Measurements from ENCODE around the gene DCPS.
"Not testable (repeated sequence)": the region's sequence is repeated elsewhere in the genome, so short reads cannot be mapped to it uniquely, and the experiment has no call there.

DCPS gene

DNA sequence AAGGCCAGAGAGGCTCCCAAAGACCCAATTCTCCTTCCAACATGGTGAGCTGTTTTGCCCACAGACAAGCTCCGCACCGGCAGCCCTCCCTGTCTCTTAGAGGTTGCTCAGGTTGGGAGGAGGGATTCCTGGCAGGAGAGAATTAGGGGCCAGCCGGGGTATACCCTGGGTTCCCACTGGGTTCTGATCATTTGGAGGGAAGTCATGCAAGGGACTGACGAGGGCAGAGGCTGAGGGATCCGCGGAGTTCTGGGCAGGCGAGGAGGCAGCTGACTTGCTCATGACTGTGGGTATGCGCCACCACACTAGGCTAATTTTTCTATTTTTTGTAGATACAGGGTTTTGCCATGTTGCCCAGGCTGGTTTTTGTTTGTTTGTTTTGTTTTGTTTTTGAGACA lies 56.2 kb downstream of the DCPS start:
- no peak for DNase-seq (ENCODE audit: low read depth, low spot score)

DNA sequence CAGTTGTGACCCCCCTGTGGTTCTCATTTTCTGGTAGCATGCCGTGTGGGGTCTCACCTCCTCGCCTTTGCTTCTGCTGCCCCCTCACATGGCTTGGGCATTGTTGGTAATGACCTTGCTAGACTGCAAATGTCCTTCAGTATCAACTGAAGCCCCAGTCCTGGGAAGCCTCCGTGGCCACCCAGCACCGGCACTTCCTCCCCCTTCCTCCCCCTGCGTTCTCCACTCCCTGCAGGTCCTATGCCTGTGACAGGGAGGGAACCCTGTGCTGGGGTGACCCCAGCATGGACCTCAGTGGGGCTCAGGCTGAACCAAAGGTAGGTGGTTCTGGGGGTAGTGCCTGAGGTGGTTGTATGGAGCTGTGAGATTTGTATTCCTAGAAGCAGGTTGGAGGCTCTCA lies 57.5 kb downstream of the DCPS start:
- DNase-seq (ENCODE audit: low read depth, low spot score): no peak

DNA sequence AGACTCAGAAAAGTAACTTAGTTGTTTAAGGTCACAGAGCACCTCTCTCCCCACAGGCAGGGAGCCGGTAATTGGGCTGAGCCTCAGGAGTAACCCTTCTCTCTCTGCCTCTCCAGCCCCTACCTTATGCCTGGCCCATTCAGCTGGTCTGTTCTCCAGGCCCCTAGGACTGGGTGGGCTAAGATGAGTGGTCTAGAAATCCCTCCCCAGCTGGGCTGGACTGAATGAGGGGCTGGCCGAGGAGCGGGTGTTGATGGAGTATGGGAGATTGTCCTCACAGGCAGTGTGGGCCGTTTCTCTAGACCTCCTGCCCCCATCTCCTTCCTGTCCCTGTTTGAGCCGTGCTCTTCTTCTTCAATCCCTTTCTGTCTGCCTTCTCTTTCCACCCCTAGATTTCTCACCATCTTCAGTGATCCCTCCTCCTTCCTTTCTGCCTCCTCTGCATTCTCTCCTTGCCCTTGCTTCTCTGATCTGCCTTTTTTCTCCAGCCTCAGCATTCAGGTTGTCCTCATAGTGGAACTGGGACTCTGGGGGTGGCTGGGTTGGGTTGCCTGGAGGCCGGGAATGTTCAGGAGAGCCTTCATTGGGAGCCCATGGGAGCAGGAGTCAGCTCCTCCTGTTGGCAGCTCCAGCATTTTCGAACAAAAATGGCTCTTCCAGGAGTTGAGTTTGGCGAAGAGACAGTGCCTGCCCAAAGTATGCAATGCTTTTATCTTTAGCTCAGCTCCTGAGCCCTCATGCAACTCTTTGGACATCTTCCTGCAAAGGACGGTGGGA lies 59.2 kb downstream of the DCPS start:
- no peak for DNase-seq (ENCODE audit: low read depth, low spot score)

DNA sequence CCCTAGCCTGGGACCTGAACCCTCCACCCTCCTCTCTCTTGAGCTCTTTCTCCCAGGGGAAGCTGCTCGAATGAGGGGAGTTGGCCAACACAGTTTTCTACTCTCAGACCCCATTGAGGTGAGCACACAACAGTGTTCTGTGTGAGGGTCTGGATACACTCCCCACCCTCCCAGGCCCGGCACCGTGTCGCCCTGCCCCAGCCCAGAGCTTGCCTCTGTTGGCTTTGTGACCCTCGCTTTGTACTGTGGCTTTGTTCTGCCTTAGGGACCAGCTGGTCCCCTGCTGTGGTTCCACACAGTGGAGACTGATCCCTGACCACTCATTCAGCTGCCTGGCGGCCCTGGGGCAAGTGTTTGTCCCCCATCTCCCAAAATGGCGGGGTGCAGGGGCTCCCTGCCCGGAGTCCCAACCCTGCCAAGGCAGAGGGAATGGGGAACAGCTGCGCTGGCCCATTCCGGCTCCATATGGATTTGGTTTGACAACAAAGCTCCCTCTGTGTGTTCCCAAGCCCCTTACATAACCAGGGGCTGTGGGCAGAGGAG lies 59.9 kb downstream of the DCPS start:
- no peak for DNase-seq (ENCODE audit: low read depth, low spot score)

DNA sequence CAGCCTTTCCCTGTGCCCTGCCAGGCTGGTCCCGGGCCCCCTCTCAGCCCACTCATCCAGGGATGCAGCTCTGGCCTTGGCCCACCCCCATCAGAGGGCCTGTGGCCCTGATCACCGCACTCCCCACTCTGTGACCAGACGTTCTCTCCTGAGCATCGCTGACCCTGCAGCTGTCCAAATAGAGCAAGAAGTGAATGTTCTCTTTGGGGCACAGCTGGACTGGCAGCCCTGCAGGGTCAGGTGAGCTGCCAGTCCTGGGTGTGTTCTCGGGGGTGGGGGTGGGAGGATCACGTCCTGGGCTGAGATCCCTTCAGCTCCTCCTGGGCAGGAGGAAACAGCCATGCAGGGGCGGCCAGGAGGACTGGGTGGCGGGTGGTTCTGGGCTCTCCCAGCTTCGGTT lies 60.9 kb downstream of the DCPS start:
- DNase-seq (ENCODE audit: low read depth, low spot score): not testable (repeated sequence)

DNA sequence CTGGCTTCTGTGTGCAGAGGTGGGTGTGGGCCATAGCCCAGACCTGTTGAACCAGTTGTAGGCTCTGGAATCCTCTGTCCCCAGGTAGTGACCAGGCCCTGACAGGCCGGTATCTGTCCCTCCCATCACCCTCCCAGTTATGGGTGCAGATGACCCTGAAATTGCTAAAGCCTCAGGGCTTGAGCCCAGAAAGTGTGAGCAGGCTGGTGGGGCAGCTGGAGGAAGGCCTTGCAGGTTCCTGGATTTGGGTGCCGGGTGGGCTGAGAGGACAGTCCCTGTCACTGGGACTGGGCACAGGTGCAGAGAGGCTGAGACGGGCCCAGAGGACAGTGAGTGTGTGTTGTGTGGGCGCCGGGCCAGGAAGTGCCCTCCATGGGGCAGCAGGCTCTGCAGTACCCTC lies 61.6 kb downstream of the DCPS start:
- not testable (repeated sequence) for DNase-seq (ENCODE audit: low read depth, low spot score)

DNA sequence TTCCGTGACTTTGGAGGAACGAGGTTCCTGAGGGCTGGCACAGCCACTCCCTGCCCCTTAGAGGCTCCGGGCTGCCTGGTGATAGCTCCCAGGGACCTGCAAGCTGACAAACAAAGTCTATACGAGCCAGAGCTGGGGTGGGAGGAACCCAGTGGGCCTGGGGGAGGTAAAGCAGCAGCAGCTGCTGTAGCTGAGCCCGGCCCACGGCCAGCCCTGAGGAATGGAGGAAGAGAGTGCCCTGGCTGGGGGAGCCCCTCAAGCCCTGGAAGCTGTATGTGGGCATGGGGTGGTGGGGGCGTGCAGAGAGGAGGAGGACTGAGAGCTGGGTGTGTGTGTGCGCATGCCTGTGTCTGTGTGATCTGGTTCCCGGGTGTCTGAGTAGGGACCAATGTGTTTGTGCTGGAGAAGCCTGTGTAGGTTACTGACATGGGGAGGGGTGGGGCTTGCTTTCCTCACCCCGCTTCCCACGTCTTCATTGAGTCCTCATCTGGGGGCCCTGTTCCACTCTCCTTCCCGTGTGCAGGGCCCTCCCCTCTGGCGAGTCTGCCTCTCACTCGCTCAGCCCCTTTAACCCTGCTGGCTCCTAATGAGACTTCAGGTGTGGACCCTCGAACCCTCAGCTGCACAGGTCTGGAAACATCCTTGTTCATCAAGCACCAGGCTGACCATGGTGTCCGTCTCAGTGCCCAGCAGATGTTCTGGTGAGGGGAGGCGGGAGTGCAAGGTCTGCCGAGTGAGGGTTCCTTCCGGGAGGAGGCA lies 62.4 kb downstream of the DCPS start:
- DNase-seq (ENCODE audit: low read depth, low spot score): no peak

DNA sequence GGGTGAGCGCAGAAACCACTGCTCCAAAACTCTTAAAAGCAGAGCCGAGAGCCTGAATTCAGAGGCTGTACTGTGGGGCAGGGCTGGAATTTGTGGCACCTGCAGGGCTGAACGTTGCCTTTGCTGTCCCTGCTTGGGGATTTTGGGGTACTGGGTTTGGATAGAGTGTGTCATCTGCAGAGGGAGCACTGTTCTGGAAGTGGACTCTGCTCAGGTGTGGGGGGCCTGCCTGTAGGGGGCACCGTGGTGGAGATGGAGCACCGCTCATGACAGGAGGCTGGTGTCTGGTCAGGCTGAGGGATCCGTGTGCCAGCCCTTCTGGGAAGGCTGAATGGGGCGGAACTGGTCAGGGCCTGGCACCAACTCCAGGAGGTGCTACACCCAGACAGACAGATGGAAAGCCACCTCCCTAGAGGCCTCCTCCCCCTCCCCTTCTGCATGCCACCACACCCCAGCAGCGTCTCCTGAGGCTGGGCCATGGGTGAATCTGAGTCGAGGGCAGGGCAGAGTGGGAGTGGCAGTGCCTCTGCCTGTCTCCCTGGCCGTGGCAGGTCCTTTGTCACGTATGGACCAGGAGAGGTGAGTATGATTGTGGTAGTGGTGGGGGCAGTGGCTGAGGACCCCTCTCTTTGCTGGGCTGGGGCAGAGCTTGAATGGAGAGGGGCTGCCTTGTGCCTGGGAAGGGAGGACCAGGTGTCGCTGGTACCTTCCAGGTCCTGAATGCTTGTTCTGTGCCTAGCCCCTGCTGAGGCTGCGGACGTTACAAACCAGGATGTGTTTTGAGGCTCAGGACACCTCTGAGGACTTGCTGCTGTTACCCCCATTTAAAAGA lies 63.2 kb downstream of the DCPS start:
- not testable (repeated sequence) for DNase-seq (ENCODE audit: low read depth, low spot score)

DNA sequence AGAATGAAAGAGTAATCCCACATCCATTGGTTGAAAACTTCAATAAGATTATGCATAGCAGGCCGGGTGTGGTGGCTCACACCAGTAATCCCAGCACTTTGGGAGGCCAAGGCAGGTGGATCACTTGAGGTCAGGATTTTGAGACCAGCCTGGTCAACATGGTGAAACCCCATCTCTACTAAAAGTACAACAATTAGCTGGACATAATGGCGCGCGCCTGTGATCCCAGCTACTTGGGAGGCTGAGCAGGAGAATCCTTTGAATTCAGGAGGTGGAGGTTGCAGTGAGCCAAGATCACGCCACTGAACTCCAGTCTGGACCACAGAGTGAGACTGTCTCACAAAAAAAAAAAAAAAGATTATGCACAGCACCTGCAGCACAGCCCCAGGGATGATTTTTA lies 63.9 kb downstream of the DCPS start:
- not testable (repeated sequence) for DNase-seq (ENCODE audit: low read depth, low spot score)

DNA sequence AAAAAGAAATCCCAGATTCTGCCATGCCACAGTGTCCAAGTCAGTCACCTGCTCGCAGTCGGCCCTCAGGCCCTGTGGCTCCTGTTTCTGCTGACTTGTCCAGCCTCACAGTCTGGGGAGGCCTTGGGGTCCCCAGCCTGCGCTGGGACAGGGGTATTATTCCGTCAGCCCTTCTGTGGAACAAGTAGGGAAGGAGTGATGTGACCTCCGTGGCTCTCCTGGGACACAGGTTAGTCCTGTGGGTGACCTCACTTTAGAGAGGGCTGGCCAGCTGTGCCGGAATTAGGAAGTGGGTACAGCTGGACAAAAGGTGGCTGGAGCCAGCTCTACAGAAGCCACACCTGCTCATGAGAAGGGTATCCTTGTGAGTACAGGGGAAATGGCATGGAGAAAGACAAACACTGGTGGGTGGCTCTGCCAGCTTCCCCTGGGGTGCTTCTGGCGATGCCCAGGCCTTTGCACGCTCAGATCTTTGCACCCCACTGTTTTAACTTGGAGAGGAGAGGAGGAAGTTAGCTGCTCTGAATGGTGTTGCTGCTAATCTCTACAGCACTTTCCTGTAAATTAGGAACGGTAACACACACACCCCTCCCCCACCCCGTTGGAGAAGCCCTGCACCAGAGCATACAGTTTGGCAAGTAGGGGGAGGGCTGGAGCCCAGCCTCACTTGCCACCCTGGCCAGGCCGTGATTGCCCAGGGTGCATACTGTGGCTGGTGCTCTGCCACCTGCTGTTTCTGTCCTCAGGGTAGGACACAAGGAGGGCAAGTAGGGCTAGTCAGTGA lies 64.7 kb downstream of the DCPS start:
- DNase-seq (ENCODE audit: low read depth, low spot score): not testable (repeated sequence)

DNA sequence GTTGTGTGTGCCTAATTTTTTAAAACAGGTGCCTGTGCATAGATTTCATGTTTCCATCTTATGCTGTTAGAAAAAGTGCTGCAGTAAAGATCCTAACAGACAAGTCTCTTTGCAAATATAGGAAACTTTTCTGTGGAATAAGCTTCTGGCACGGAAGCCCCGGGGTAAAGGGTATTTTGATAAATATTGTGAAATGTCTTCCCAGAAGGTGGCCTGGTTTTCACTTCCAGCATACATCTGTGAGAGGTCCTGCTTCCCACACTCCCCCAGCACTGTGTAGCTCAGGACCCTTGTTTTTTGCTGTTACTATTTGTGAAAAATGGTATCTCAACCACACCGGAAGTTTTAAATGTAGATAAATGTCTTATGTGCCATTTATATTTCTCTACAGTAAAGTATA lies 66.2 kb downstream of the DCPS start:
- DNase-seq (ENCODE audit: low read depth, low spot score): no peak

DNA sequence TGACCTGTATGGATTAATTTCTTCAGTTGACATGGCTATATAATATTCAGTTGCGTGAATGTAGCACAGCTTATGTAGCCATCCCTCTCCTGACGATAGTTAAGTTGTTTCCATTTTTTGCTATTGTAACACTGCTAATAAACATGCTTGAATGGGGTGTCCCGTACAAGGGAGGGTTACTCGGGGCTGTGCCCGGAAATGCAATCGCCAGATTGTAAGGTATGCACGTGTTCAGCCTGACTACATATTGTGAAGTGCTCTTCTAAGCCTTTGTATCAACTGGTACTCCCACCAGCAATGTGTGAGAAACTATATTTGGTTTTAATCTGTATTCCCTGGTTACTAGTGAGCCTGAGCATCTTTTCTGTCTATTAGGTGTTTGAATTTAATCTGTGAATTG lies 67.7 kb downstream of the DCPS start:
- no peak for DNase-seq (ENCODE audit: low read depth, low spot score)

DNA sequence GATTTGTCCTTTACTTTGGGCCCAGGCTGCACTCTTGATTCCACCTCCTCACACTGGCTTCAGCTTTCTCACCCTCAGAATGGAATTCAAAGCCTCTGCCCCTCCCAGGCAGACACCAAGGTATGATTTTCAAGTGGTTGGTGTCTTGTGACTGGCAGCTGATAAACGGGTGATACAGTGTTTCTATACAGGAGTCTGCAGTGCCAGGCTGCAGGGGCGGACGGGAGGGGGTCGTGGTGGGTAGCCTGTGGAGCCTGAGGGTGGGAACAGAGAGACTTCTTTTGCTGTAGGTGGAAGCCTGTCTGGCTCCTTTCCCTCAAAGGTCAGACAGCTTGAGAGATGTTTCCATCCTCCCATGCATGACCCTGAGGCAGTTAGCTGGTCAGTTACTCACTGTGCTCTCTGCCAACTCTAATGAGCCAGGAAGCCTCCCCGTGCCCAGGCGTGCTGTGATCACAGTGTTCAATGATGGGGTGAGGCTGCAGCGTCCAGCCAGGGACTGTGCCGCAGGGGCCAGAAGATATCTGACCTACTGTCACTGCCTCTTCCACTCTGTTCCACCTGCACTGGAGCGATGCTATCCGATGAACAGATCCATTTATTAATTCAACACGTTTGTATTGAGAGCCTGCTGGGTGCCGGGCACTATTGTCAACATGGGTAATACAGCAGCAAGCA lies 69.7 kb downstream of the DCPS start:
- DNase-seq (ENCODE audit: low read depth, low spot score): not testable (repeated sequence)

DNA sequence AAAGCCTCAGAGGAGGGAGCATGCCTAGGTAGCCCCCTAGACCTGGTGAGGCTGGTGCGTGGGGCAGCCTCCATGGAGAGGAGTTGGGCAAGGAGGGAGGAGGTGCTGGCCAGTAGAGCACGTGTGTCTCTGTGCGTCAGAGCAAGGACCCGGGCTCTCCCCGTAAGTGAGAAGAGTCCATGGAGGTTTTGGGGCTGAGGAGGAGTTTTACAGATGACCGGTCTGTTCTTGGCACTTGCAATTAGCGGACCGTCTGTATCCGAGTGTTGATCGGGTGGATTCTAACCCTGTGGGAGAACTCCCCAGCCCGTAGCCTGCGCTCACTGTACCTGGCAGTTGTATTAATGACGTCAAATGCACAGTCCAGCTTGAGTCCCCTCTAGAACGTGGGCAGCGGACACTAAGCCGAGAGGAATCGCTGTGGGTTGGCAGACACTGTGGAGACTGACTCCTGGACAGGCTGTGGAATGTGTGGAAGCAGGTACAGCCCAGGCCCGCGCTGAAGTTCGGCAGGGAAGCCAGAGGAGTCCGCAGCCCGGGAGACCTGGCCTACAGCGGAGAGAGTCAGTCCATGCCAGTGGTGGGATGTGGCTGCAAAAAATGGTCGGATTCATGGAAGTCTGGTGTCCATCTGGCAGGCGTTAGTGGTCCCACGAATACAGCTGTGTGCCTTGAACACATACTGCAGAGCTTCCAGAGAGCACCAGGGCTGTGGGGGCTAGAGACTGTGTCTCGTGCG lies 70.9 kb downstream of the DCPS start:
- DNase-seq (ENCODE audit: low read depth, low spot score): not testable (repeated sequence)

DNA sequence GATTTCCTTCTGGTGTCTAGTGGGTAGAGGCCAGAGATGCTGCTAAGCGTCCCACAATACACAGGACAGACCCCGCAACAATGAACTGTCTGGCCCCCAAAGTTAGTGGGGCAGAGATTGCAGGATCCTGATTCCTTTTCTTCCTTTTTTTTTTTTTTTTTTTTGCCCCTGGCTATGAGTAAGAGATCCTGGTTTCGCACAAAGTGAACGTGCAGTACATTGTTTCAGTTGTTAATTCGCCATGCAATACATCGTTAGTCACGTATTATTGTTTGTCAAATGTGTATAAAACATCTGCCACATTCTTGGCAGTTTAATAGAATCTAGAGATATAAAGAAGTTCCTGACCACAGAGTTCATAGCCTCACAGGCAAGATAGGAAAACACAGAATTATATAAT lies 71.9 kb downstream of the DCPS start:
- no peak for DNase-seq (ENCODE audit: low read depth, low spot score)

DNA sequence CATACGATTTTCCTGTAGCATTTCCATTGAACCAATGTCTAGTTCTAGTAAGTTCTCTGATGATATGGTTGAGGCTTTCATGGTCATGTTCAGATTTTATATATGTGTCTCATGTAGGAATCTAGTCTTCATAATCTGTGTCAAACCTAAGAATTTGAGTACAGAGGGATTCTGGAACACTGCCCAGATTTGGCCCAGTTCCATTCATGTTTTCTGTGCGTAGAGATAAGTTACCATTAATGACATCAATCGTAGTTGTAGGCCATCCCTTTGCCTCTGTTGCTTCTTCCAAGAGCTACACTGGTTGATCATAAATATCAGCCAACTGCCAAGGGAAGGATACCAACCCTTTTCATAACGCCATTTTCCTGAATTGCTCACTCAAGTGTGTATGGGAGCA lies 74.9 kb downstream of the DCPS start:
- DNase-seq (ENCODE audit: low read depth, low spot score): no peak

DNA sequence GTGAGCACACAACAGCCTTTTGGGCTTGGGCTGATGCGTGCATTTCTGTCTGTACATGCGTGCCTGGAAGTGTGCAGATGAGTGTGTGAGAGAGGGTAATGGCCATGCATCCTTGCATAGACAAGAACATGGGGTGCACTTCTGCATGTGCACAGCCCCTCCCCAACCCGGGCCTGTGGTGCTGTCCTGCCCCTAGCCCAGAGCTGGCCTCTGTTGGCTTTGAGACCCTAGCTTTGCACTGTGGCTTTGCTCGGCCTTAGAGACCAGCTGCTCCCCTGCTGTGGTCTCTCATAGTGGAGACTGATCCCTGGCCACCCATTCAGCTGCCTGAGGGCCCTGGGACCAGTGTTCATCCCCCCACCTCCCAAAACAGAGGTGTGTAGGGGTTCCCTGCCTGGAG lies 77.0 kb downstream of the DCPS start:
- no peak for DNase-seq (ENCODE audit: low read depth, low spot score)

DNA sequence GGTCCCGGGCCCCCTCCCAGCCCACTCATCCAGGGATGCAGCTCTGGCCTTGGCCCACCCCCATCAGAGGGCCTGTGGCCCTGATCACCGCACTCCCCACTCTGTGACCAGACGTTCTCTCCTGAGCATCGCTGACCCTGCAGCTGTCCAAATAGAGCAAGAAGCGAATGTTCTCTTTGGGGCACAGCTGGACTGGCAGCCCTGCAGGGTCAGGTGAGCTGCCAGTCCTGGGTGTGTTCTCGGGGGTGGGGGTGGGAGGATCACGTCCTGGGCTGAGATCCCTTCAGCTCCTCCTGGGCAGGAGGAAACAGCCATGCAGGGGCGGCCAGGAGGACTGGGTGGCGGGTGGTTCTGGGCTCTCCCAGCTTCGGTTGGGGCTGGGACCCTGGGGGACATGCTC lies 78.1 kb downstream of the DCPS start:
- not testable (repeated sequence) for DNase-seq (ENCODE audit: low read depth, low spot score)

DNA sequence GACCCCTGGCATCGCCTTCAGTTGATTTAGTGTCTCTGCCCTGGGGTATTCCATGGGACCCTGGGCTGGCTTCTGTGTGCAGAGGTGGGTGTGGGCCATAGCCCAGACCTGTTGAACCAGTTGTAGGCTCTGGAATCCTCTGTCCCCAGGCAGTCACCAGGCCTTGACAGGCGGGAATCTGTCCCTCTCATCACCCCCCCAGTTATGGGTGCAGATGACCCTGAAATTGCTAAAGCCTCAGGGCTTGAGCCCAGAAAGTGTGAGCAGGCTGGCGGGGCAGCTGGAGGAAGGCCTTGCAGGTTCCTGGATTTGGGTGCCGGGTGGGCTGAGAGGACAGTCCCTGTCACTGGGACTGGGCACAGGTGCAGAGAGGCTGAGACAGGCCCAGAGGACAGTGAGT lies 78.8 kb downstream of the DCPS start:
- DNase-seq (ENCODE audit: low read depth, low spot score): not testable (repeated sequence)
